Kidney epithelial cell (primary cell): ENCODE data around the gene RACGAP1. TPM values are rescaled to one million over a fixed set of nuclear protein-coding genes. Genes with fewer than 3 reads are reported as not detected.
"Not testable (repeated sequence)": the region's sequence is repeated elsewhere in the genome, so short reads cannot be mapped to it uniquely, and the experiment has no call there.

Experiments used
- DNase-seq: peaks from one replicate; pipeline ENCODE4 v3.0.0-alpha.2; 2010; ENCODE audit warnings: low read depth
- H3K27me3 ChIP-seq: 2 replicates; pipeline ENCODE4 v1.6.0; 2011; ENCODE audit warnings: low read length; ENCODE audit not compliant: control insufficient read depth, insufficient read depth
- H3K36me3 ChIP-seq: 2 replicates; pipeline ENCODE4 v1.5.1; 2011; ENCODE audit warnings: low read length; ENCODE audit not compliant: control insufficient read depth, insufficient read depth
- H3K4me3 ChIP-seq: 2 replicates; pipeline ENCODE4 v1.5.1; 2011; ENCODE audit warnings: low read depth, mild to moderate bottlenecking, control low read depth, low read length
- total RNA-seq: library from RNA; depleted of rRNA; stranded (reverse); fragments of >200 nt; gene quantifications from 2 replicates; pipeline ENCODE4 v1.2.3, GENCODE V29; 2015
- TF ChIP-seq, protein P1 (sequence below): IDR thresholded peaks from 2 replicates; pipeline ENCODE4 v1.5.1; 2011; ENCODE audit warnings: mild to moderate bottlenecking, moderate library complexity, low read length, control low read depth, inconsistent platforms; ENCODE audit not compliant: insufficient read depth, poor library complexity, severe bottlenecking

Gene RACGAP1
- total RNA-seq, 1 donor from 2014 or later, result 12.1 TPM

DNA sequence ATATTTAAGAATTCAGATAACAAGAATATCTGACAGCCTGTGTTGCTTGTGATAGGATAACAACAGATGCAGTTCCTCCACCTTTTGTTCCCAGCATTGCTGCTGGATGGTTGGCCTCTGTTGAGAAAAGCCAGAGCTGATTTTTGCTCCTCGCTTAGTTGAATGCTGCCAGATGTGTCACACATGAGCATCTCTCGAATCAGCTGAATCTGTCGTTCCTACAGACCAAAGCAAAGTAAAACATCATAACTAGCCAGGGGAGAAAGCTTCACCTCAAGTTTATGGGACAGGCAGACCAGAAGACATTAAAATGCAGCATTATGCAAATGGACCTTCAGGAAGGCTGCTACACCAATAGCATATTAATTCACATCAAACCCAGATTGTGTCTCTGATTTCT, 20.1 kb downstream of the RACGAP1 start:
- no peak overlapping the region for H3K4me3 ChIP-seq
- H3K27me3 ChIP-seq, result no peaks in the 10 kb centered on the region
- H3K36me3 ChIP-seq, result no peaks in the 10 kb centered on the region
- TF ChIP-seq, protein P1, sequence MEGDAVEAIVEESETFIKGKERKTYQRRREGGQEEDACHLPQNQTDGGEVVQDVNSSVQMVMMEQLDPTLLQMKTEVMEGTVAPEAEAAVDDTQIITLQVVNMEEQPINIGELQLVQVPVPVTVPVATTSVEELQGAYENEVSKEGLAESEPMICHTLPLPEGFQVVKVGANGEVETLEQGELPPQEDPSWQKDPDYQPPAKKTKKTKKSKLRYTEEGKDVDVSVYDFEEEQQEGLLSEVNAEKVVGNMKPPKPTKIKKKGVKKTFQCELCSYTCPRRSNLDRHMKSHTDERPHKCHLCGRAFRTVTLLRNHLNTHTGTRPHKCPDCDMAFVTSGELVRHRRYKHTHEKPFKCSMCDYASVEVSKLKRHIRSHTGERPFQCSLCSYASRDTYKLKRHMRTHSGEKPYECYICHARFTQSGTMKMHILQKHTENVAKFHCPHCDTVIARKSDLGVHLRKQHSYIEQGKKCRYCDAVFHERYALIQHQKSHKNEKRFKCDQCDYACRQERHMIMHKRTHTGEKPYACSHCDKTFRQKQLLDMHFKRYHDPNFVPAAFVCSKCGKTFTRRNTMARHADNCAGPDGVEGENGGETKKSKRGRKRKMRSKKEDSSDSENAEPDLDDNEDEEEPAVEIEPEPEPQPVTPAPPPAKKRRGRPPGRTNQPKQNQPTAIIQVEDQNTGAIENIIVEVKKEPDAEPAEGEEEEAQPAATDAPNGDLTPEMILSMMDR, result no peak
- DNase-seq, result no peak

DNA sequence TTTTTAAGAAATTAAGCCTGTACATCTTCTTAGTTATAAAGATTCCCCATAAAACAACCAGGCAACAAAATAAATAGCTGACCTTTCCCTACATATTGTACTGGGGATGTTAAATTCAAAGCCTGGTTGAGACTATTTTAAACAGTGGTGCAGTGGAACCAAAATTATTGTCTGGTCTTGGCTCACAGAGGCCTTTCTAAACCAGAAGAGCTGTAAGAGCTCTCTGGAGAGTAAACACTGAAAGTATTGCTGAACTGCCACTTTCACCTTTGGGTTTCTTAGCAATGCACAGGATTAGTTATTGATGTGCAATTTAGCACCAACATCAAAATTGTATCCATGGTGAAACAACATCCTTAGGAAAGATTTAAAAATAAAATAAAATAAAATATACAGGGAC, 20.6 kb downstream of the RACGAP1 start:
- DNase-seq, result no peak
- Histone ChIP-seq H3K4me3 (no peak overlapping the region), H3K36me3 (no peaks in the 10 kb centered on the region), H3K27me3 (no peaks in the 10 kb centered on the region)
- TF ChIP-seq, protein P1, result no peak

DNA sequence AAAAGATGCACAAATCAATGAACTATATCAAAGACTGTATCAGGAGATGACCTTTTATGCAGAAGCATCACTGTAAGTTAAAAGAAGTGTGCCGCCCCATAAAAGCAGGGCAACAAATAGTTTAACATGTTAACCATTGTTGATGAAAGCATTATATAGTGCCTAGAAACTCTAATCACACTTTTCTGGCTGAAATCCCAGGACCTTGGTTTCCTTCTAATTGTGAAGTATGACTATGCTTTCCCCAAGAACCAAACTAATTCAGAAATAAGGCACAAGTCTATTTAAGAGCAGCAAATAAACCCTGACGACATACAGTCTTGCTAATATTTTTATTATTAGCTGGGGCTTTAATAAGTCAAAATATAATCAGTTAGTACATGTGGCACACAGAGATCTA, 21.7 kb downstream of the RACGAP1 start:
- DNase-seq, result no peak
- Histone ChIP-seq H3K4me3 (no peak overlapping the region), H3K36me3 (no peaks in the 10 kb centered on the region), H3K27me3 (no peaks in the 10 kb centered on the region)
- TF ChIP-seq, protein P1, result no peak

DNA sequence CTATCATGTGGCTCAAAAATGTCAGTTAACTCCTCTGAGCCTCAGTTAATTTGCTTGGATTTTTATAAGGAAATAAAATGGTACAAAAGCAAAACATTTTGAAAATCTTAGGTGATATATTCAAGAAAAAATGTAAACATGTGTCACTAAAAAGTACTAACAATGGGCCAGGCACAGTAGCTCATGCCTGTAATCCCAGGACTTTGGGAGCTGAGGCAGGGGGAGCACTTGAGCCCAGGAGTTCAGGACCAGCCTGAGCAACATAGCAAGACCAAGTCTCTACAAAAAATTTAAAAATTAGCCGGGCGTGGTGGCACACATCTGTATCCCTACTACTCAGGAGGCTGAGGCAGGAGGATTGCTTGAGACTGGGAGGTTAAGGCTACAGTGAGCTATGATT, 26.8 kb downstream of the RACGAP1 start:
- Histone ChIP-seq H3K36me3 (no peaks in the 10 kb centered on the region), H3K4me3 (no peak overlapping the region), H3K27me3 (no peaks in the 10 kb centered on the region)
- TF ChIP-seq, protein P1, result no peak
- DNase-seq, result no peak

DNA sequence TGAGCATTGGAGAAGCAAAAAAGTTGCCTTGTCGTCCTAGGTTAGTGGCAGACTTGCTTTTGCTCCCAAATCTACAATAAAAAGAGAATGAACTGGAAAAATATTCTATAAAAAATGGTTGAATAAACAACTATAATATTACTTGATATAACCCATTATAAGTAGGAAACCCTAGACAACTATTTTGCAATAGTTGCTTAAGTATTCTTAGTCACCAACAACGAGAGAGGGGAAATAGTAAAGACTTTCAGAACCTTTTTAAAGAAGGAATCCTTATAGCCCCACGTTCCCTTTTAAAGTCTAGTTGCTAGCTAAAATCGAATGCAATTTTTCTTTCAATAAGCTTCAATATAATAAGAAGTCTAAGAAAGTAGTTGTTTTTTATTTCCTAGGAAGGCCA, 35.0 kb downstream of the RACGAP1 start:
- H3K36me3 ChIP-seq, result peaks cover 5% of the 10 kb centered on the region
- no peak for DNase-seq

DNA sequence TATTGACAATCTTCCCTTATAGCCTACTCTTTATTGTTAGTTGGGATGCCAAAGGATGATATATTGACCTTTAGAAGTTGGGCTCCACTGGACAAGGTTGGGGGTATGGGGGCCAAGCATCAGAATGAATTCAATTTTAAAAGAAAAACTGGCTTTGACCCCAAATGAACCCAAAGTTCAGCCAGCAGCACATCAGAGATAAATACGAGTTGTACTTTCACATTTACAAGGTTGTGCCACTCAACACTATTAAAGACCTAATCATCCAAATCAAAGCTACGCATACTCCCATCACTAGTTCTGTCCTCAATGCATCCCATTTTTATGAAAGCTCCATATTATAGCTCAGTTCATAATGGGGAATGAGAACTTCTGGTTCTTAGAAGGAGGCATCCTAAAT, 35.9 kb downstream of the RACGAP1 start:
- not testable (repeated sequence) for DNase-seq, H3K4me3 ChIP-seq, H3K36me3 ChIP-seq, H3K27me3 ChIP-seq

More for the DNA sequence above, 35.0 kb downstream of the RACGAP1 start:
- H3K4me3 ChIP-seq, result no peak overlapping the region
- TF ChIP-seq, protein P1, result no peak
- H3K27me3 ChIP-seq, result no peaks in the 10 kb centered on the region
